Glomerular endothelial cell (primary cell): ENCODE data around the gene SLC25A24. TPM values are rescaled to one million over a fixed set of nuclear protein-coding genes. Genes with fewer than 3 reads are reported as not detected.
"Not testable (repeated sequence)": the region's sequence is repeated elsewhere in the genome, so short reads cannot be mapped to it uniquely, and the experiment has no call there.

Experiments
- DNase-seq: peaks from one replicate; pipeline ENCODE4 v3.0.0-alpha.2; 2011; ENCODE audit warnings: low read depth, low spot score; ENCODE audit errors: extremely low read depth
- total RNA-seq: library from RNA; depleted of rRNA; stranded (reverse); fragments of >200 nt; gene quantifications from 2 replicates; pipeline ENCODE4 v1.2.3, GENCODE V29; 2015

SLC25A24 gene
- total RNA-seq, 1 donor from 2014 or later: 53.0 TPM

DNA sequence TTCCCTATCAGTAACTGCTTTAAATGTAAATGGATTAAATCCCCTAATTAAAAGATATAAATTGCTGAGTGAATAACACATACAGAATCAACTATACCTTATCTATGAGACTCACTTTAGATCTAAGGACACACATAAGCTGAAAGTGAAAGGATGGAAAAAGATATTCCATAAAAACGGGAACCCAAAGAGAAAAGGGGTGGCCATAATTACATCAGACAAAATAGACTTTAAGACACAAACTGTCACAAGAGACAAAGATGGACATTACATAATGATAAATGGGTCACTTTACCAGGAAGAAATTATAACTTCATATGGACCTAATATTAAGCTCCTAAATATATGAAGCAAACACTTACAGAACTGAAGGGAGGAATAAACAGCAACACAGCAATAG is 59.2 kb downstream of the SLC25A24 start:
- DNase-seq: no peak

DNA sequence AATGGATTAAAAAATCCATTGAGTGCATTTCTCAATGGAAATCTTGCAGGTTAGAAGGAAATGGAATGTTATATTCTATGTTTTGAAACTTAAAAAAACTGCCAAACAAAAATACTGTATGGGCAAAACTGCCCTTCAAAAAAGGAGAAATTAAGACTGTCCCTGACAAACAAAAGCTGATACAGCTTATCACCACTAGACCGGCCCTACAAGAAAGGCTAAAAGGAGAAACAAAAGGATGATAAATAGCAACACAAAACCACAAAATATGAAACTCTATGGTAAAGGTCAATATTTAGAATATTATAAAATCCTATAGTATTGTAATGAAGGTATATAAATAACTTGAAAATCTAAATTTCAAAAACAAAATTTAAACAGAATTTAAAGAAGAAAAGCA is 60.0 kb downstream of the SLC25A24 start:
- no peak for DNase-seq

- DNase-seq: not testable (repeated sequence)
These were observed 60.6 kb downstream of the SLC25A24 start for GRCh38 chr1:108139555-108139954.

- DNase-seq: not testable (repeated sequence)
These were observed 67.0 kb downstream of the SLC25A24 start for GRCh38 chr1:108133148-108133547.

- DNase-seq: not testable (repeated sequence)
These were observed 67.8 kb downstream of the SLC25A24 start for GRCh38 chr1:108132367-108132766.

GRCh38 chr1:108131281-108131680 is 68.9 kb downstream of the SLC25A24 start:
- not testable (repeated sequence) for DNase-seq

GRCh38 chr1:108130794-108131193 is 69.3 kb downstream of the SLC25A24 start:
- no peak for DNase-seq

DNA sequence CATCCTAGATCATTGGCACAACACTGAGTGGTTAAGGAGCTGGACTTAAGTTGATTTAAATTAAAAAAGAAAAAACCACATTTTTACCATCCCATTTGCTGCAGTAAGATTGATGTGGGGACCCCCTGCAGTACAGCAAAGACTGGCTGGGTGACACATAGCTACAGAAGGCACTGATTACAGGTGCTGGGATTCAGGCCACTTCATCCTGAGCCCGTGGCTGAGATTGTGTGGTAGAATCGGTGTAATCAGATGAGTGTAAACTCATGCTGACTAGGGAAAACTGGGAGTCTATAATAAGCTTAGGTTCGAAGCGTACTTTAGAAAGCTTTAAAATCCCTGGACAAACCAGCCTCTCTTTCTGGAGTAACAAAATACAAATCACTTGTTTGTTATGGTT is 70.1 kb downstream of the SLC25A24 start:
- no peak for DNase-seq

GRCh38 chr1:108125312-108126138 is 74.6 kb downstream of the SLC25A24 start:
- DNase-seq: peak; percentile 54

DNA sequence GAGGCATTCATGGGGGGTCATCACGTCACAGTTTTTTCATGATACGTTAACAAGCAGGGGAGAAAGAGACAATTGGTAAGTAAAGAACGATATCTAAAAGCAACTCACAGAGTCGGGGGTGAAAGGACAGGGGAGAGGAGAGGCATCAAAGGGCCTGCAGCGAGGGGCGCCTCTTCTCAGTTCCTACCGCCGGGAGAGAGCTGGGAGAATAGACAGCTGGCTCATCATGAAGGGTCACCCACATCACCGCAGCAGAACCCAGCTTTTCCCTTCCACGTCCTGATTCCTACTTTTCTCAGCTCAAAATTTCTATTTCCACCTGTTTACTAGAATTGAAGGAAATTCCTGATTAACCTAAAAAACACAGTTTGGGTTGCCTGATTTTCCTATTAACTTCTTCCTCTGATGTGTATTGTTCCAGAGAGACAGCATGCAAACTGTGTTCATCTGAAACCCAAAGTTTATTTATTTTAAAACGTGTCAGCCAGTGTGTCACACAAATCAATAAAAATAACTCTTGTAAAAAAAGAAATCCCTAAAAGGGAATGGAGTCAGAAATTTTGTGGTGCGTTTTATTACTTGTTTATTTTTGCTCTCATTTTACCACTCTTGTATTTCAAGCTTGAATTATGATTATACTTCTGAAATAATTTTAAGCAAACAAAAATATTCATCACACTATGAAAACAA is 75.4 kb downstream of the SLC25A24 start:
- DNase-seq: no peak

GRCh38 chr1:108124023-108124422 is 76.1 kb downstream of the SLC25A24 start:
- DNase-seq: no peak

DNA sequence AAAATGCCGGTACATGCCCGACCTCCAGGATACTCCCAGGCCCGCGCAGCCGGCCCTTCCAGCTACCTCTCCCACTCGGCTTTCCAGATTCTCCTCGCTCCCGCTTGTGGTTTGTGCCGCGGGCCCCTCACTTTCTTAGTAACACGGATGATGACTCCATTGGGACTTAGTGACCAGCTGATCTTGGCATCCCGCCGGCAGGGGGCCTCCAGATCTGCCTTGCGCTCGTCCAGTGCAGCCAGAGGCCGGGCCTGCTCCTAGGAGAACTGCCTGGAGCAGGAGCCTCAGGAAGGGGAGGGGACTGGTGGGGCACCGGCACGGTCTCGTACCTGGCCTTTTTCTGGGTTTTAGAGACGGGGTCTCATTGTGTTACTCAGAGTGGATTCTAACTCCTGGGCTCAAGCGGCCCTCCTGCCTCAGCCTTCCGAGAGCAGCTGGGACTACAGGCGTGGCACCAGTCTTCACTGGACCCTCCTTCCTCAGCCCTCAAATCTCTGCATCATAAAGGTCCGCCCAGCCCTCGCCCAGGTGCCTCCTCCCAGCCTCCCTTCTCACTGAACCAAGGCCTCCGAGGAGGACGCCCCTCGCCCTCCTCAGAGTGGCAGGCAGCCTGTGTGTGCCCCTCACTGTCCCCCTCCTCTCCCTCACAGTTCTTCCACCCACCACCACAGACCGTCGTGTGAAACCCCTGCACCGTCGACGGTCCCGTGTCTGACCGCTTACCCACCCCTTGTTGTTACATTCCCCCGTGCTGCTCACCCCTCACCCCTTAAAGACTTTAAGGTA is 78.6 kb downstream of the SLC25A24 start:
- no peak for DNase-seq

DNA sequence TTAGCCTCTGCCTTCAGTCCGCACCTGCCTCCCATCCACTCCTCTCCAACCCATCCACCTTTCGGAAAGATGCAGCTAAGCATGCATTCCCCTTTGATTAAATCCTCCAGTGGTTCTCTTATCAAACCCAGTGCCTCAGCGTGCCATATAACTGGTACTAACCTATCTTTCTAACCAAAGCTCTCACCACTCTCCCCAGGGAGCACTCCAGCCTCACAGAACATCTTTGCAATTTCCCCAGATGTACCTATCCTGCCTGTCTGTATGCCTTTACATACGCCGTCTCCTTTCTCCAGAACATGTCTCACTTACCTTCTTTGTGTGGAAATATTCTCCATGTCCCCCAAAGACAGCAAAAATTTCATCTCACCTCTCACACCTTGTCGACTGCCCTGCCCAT is 80.0 kb downstream of the SLC25A24 start:
- no peak for DNase-seq

- DNase-seq: no peak
These were observed 80.6 kb downstream of the SLC25A24 start for GRCh38 chr1:108119500-108119899.

GRCh38 chr1:108117945-108118902 is 81.9 kb downstream of the SLC25A24 start:
- DNase-seq: no peak

DNA sequence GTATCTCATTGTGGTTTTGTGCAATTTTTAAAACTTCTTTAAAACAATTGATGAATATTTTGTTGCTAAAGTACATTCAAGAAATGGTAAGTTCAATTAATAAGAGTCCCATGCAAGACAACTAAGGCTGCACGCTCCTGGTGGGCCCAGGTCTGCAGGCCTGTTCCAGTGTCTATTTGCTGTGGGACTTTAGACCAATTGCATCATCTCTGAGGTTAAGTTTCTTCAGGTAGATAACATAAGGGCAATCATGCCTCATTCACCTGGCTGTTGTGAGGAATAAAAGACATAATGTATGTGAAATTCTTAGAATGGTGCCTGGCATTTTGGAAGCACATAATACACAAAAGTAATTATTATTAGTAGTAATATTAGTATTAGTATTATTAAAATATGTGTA is 82.9 kb downstream of the SLC25A24 start:
- no peak for DNase-seq

- no peak for DNase-seq
These were observed 86.0 kb downstream of the SLC25A24 start for GRCh38 chr1:108114033-108114599.

DNA sequence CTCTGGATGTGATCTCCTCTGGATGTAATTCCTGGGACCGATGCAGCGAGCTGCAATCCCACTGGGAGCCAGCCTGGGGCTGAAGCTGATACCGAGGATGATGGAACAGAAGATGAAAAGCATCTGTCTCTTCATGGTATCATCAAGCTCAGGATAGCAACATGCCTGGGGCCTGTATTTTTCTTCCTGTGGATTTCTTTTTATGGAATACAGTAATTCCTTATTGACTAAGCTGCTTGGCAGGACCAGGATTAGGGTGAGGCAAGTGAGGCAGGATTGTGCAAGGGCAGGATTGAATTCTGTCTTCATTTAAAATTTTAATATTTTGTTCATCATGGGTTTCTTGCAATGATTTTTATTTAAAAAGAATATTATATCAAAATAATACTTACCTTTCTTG is 86.6 kb downstream of the SLC25A24 start:
- DNase-seq: no peak

DNA sequence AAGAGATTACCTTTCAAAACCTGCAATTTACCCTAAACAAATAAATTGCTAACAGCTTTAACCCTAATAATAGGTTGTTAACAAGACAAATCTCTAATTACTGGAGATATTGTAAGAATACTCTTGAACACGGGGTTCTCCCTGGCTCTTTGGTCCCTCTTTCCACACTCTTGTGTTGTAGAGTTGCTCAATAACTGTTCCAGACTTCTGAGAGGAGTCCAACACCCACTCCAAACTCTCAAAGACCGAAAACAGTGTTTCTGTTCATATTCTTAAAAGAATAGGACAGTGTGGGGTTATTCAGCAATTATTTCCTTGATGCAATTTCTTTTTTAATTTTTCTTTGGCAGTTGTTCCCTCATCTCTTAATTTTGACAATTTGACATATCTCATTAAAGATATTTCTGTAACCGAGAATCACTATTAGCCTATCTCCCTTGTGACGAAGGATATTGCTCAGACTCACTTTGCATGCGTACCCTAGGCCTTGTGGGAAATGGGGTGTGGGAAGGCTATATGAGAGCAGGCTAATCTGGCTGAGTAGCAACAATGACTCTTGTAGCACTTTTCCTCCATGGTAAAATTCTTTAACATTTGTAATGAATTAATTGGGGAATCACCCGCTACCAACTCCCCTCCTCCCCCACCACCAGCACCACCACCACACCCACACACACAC is 90.7 kb downstream of the SLC25A24 start:
- no peak for DNase-seq
